ENCODE data around the gene CTNNA3.
"Not testable (repeated sequence)": the region's sequence is repeated elsewhere in the genome, so short reads cannot be mapped to it uniquely, and the experiment has no call there.

The CTNNA3 gene

GRCh38 chr10:66335753-66336152, 1360.2 kb downstream of the CTNNA3 start:
- not testable (repeated sequence) for DNase-seq

- DNase-seq, result no peak
Observed at GRCh38 chr10:66329147-66329546, 1366.8 kb downstream of the CTNNA3 start.

GRCh38 chr10:66326876-66327275, 1369.1 kb downstream of the CTNNA3 start:
- no peak for DNase-seq

DNA sequence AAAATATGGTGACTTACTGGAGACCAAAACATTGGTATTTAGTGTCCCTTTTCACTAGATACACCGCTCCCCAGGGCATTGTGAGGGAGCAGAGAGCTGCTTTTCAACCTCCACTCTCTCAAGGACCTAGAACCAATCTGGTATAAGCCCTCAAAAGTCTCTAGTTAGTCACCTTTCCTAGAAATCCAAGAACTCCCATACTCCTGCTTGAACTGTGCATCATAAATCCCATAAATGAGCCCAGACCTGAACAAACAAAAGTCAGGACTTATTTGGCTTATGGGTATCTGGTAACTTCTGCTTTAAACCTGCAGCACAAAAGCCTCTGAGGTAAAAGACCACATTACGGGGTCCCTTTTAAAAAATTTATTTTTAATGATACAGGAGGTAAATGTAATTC, 1373.2 kb downstream of the CTNNA3 start:
- DNase-seq, result no peak

GRCh38 chr10:66321723-66322665, 1374.0 kb downstream of the CTNNA3 start:
- no peak for DNase-seq

- no peak for DNase-seq
Observed at GRCh38 chr10:66318761-66319160, 1377.2 kb downstream of the CTNNA3 start.

DNA sequence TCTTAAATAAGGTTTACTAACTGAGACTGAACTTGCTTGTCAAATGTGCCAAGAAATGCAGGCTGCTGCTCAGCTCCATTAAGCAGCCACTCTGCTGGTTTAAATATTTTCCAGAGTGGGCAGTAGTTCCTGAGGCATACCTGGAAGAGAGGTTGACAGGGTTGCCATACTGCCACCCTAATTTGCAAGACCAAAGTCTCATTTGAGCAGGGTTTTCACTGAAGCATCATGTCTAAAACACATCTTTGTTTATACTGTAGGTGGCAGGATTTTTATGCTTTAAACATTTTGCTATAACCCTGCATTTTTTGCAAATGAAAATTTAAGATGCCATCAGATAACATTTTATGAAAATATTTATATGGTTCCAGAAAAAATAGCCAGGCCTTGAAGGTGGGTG, 1388.2 kb downstream of the CTNNA3 start:
- DNase-seq, result no peak

- DNase-seq, result no peak
Observed at GRCh38 chr10:66301078-66301477, 1394.9 kb downstream of the CTNNA3 start.

DNA sequence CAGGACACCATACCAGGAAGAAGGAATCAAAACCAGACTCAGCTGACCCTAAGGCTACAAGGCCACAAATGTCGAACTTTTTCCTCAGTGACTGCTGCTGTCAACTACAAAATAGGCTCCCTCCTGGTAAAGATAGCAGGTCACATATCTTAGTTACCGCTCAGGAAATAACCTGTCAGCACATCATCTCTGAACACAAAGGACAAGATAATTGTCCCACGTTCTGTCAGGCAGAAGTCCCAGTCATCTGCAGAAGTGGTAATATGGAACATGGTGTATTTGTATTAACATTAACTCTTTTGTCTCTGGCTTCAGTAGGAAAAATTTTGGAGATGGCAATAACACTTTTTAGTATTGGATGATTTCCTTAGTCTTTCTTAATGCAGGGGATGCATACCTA, 1400.4 kb downstream of the CTNNA3 start:
- no peak for DNase-seq

- no peak for DNase-seq
Observed at GRCh38 chr10:66294538-66294937, 1401.5 kb downstream of the CTNNA3 start.

DNA sequence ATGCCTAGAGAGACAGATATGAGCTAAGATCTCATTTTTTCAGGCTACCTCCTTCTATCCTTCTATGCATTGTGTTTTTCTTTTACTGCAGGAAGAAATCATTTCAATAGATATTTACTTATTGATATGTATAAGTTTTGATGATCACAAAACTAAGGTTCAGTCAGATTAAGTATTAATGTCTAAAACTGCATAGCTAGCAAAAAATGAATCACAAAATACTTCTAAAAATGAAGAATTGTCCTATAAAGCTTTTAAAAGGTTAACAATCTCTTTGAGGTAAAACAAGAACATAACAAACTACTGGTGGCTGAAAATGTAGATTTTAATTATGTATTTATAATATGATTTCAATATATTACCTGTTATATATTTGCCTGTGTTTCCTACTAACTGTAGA, 1403.1 kb downstream of the CTNNA3 start:
- DNase-seq, result no peak

DNA sequence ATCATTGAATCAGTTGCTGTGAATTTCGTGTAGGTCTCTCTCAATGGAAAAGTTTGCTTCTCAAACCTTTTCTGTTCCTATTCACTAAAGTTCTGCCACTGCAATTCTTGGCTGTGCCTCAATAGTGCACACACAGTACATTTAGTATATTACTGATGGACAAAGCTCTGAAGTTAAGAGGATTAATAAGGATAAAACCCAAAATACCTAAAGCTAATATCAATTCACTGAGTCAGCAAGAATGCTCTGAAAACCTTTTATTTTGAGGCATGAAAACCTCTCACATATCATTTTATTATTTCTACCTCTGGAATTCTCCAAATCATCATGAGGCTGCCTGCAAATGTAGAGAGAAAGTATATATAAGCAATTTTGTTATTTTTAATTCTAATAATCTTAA, 1403.5 kb downstream of the CTNNA3 start:
- DNase-seq, result no peak

- DNase-seq, result no peak
Observed at GRCh38 chr10:66291133-66291532, 1404.9 kb downstream of the CTNNA3 start.

DNA sequence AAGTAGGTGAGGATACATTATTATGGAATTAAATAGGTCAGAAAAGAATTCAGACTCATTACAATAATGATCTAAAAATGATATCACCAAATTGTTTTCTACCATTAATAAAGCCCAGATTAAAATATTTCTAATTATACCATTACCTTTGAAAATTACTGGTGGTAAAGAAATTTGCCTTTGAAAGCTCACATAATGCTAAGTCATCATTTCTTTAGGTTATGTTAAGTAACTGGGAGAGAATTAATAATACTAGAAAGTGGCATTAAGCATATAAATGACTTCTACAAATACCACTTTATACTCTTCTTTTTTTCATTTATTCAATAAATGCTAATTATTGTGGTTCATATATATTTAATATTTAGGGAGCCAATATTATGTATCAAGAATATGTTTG, 1411.4 kb downstream of the CTNNA3 start:
- DNase-seq, result no peak

- no peak for DNase-seq
Observed at GRCh38 chr10:66283874-66284464, 1412.0 kb downstream of the CTNNA3 start.

- no peak for DNase-seq
Observed at GRCh38 chr10:66283064-66283463, 1412.9 kb downstream of the CTNNA3 start.

- DNase-seq, result no peak
Observed at GRCh38 chr10:66281327-66281726, 1414.7 kb downstream of the CTNNA3 start.

GRCh38 chr10:66277481-66277880, 1418.5 kb downstream of the CTNNA3 start:
- DNase-seq, result no peak

DNA sequence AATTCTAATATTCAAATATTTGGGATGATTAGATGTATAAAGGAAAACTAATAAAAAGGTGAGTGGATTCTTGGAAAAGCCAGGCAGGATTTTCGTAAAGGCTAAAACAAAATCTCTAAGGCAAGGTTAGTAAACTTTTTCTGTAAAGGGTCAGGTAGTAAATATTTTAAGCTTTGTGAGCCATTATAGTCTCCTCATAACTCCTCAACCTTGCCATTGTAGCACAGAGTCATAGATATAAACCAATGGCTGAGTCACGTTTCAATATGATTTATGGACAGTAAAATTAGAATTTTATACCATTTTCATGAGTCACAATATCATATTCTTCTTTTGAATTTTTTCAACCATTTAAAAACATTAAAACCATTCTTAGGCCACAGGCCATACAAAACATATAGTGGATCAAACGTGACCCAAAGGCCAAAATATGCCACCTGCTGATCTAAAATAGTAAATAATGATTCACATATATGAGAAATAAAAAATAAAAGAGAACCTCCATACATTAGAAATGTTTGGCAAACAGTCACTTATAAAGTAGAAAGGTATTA, 1422.0 kb downstream of the CTNNA3 start:
- DNase-seq, result no peak

- DNase-seq, result no peak
Observed at GRCh38 chr10:66265398-66265797, 1430.6 kb downstream of the CTNNA3 start.

- no peak for DNase-seq
Observed at GRCh38 chr10:66259836-66260235, 1436.2 kb downstream of the CTNNA3 start.

DNA sequence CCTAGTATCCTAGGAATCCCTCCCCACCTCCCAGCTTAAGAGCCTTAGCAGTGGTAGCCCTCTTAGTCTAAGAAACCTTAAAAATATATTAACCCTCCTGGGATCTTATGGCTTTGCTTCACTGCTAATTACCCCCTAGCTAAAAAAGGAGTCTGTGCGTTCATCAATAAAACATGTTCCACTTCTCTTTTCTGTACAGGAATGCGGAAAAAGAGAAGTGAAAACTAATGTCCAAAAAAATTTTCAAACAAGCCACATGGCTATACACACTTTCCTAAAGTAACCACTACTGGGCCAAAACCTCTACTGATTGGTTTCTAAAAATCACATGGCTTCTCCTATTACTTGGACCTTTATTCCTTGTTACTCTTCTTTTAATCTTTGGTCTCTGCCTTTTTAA, 1437.3 kb downstream of the CTNNA3 start:
- no peak for DNase-seq

DNA sequence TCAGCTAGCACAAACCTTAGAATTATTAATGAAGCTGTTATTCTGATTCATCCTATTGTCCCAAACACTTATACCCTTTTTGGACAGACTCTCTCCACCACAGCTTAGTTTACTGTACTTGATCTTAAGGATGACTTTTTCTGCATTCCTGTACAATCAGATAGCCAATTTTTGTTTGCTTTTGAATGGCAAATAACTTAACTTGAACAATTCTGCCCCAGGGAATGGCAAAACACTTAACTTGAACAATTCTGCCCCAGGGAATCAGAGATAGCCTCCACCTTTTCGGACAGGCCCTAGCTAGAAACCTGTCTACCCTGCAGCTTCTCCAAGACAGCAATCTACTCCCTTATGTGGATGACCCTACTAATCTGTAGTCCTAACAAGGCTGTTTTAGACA, 1438.2 kb downstream of the CTNNA3 start:
- DNase-seq, result no peak

DNA sequence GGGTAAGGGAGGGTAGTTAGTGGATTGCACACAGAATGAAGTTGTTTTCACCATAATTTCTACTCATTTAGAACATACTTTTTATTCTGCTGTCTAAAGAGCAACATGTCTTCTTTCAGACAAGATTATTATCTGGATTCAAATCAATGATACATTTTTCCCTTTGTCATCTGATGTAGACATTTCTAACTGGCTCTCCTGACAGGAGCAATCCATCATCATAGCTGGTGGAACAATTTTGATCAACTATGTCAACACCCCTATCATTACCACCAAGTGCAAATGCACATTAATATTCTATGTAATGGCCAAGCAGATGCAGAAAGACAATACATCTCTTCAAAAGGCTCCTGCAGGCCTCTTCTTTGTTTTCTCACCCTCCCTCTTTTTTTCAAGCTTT, 1443.0 kb downstream of the CTNNA3 start:
- no peak for DNase-seq
